ENCODE data around the gene PLD1.

PLD1 gene

DNA sequence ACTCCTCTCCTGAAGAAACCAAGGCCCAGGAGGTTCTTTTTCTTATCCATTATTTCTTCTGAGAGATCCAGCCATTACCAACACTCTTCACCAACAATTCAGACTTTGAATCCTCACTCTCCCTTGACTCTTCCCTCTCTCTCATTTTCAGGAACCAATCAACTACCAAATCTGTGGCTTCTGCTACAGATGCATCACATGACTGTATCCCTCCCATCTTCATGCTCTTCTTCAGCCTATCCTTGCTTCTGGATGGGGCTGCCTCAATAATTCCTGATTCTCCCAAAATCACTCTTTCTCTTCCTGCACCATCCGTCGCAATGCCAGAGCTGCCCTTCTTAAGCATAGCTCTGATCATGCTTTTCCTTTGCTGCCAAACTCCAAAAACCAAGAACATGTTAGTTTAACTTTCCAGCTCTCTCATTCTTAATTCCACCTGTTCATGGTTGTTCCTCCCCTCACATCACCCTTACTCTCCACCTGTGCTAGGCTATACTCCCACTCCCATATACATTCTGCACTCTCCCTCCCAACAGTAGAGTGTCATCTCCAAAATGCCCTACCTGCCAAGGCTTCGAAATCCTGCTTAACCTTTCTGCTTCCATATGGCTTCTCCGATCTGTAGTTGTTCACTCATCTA is 13.5 kb downstream of the PLD1 start:
- DNase-seq (ENCODE audit: low spot score): no peak

DNA sequence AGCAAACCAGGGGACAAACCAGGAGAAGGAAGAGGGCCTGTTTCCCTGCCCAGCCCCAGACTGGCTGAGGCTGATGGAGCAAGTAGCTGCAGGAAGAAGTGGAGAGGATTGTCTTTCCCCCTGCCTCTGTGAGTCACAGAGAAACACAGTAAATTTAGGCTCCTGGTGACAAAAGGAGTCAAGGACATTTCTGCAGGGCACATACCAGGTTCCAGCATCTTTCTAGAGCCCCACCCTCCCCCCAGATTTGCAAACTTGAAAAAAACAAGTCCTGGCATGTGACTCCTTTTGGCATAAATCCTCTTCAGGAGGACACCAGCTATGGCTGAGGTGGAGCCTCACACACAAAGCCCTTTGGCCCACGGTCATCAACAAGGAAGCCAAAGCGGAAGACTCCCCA is 17.8 kb downstream of the PLD1 start:
- DNase-seq (ENCODE audit: low spot score): no peak

DNA sequence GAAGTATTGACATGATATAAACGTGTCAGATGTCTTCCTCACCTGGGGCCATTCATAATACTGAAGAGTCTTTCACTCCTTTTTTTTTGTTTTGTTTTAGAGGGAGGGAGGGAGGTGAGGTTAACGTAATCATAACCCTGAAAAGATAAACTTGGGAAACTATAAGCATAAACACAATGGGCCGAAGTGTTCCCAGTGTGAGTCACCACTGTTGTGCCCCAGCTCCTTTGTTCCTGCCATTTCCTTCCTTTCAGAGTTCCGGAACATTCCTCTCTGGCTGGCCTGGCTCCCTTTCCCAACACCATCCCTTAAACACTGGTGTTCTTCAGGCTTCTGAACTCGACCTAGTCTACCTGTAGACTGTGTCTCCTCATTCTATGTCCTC is 18.6 kb downstream of the PLD1 start:
- no peak for DNase-seq (ENCODE audit: low spot score)

DNA sequence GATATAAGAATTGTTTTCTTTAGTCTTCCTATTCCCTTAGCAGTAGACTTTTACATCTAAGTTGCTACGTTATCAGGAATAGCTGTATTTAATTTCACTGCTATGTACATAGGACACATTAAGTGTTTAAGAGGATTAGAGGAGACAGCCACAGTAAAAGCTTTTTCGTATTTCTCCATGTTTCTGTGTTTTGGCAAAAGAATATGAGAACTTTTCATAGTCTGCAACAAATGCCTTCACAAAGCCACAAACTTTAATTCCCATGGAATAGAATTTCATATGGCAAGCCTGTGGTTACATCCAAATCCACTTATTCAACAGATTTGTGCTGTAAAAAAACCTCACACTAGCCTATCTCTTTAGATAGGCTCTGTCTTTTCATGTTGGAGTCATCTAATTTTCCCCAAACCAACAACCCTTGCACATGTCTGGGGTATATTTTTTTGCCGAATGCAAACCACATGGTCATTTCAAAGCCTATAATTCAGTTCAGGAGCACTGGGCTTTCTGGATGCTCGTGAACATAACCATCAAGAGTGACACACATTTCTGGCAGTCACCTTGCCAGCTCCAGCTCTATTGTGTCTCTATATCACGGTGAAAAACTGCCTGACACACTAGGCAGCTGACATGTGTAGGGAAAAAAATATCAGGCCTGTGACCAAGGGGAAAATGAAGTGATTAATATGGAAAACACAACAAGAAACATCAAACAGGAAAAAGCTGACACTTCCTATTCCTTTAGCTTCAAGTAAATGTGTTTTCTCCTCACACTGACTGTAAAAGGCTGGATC is 19.2 kb downstream of the PLD1 start:
- no peak for DNase-seq (ENCODE audit: low spot score)

DNA sequence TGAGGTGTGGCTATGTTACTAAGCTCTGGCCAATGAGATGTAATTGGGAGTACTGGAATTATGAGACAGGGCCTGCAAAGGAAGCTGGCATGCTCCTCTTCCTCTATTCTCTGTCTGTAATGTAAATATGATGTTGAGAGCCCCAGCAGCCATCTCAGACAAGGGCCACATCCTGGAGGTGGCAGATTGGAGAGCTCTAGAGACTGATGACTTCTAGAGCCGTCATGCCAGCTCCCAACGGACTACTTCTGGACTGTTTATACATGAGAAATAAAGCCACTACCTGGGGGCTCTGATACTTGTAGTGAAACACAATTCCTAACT is 19.7 kb downstream of the PLD1 start:
- no peak for DNase-seq (ENCODE audit: low spot score)

DNA sequence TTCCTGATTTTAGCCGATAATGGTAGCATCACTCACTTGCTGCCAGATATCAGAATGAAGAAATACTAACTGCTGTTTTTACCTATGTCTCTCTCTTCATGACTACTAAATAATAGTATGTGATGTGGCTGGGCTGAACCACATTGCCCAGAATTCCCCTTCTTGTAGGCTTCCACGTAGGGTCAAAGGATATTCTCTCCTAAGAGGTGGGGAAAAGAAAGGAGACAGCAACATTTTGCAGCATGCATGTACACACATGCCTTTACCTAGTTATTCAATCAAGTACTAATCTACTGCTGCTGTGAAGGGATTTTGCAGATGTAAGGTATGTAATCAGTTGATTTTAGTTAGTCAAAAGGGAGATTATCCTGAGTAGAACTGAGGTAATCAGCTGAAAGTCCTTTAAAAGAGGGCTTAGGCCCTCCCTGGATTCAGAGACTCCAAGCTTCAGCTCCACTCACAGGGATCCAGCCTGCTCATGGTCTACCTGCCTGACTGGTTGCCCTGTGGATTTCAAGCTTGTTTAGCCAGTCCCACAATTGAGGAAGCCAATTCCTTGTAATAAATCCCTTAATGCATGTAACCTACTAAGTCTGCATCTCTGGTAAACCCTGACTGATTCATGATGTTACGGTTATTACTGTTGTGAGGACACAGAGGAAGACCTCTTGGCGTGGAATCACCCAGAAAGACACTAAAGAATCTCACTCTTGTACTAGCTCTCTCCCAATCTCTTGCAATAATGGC is 20.4 kb downstream of the PLD1 start:
- no peak for DNase-seq (ENCODE audit: low spot score)

DNA sequence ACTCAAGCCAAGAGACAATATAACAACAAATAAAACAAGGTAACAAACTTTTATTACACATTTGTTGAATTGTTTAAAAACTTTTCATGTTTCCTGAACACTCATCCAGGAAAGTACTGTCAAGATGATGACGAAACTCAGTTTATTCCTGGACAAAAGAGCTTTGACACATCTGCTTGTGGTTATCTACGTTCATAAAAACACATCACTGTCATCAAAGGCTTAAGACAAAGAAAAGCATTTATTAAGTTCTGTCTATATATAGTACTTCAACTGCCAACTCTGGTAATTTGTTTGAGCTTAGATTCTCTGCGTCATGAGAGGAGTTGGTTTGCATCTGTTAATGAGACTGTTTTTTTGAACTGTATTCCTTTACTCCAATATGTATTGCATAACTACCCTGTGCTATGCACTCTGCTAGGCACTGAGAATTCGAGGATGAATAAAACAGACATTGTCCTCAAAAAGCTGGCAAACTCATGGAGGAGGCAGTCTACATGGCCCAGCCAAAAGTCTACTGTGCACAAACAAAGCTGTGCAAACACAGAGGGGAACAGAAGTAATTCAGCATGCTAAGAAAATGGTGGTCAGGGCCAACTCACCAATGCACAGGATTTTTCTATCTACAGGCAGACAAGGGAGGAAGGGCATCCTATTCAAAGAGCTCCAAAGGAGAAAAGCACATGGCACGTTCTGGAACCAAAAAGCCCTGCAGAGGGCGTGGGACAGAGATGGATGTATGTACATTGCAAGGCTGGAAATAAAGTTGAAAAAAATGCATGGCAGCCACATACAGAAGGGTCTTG is 21.5 kb downstream of the PLD1 start:
- no peak for DNase-seq (ENCODE audit: low spot score)

DNA sequence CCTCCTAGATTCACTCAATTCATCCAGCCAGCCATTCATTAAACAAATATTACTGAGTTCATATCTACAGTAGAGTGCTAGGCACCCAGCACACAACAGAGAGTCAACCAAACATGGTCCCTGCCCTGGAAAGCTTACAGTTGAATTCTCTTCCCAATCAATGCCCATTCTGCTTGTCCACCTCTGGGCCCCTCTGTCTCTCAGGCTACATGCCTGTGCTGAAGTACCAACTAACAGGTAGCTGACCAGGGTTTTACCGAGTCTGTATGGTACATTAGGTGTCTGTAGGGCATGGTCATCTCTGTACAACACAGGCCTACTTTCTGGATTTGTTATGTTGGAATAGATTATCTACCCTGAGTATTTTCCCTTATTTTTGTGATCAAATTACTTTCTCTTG is 23.3 kb downstream of the PLD1 start:
- no peak for DNase-seq (ENCODE audit: low spot score)

DNA sequence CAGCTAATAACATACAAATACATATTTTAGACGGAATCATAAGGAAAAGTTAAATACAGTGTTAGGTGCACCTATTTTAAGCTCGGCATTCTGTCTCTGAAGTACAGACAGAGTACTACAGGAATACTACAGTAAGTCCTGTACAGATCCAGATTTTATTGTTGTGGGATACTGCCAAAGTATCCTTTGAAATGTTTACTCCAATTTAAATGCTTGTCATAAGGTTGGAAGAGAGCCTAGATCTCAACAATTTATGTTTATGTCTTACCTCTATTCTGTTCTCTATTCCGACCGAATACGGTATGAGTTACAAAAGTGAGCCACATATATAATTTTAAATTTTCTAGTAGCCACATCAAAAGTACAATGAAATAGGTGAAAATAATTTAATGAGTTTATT is 25.3 kb downstream of the PLD1 start:
- DNase-seq (ENCODE audit: low spot score): no peak

DNA sequence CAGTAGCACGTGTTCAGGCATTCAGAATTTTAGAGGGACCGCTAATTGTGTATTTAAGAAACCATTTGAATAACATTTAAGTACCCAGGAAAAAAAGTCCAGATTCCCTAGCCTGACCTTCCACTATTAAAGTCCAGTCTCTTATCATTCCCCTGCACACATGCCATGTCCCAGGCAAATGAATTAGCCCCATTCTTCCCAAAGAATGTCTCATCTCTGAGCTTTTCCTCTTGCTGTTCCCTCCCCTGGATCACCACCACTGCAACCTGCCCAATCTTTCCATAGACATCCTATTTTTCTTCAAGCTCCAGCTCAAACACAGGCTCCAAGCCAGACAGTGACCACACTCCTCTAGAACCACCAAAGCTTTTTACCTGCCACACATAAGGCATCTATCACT is 25.9 kb downstream of the PLD1 start:
- DNase-seq (ENCODE audit: low spot score): no peak

DNA sequence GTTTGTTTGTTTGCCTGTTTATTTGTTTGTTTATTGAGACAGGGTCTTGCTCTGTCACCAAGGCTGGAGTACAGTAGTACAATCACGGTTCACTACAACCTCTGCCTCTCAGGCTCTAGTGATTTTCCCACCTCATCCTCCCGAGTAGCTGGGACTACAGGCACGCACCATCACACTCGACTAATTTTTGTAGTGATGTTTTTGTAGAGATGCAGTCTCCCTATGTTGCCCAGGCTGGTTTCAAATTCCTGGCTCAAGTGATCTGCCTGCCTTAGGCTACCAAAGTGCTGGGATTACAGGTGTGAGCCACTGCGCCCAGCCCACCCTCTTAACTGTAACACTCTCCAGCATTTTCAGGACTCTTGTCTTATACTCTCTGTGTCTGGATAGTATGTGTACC is 26.7 kb downstream of the PLD1 start:
- no peak for DNase-seq (ENCODE audit: low spot score)

DNA sequence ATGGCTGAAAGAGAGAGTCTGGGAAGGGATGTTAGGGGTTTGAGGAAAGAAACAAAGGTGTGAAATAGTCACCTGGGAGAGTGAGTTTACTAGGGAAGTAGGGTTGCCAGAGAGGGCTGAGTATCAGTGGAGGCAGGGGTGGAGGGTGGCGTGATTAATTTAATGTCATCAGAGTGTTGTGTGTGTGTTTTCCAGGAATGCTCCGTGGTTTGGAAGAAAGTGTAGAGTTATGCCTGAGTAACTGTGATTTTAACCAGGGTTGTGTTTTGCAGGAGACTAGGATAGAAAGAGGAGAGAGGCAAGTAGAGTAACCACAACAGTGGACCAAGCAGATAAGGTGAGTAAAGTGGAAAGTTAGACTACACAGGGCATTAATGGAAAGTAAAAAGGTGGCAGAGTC is 27.2 kb downstream of the PLD1 start:
- no peak for DNase-seq (ENCODE audit: low spot score)

DNA sequence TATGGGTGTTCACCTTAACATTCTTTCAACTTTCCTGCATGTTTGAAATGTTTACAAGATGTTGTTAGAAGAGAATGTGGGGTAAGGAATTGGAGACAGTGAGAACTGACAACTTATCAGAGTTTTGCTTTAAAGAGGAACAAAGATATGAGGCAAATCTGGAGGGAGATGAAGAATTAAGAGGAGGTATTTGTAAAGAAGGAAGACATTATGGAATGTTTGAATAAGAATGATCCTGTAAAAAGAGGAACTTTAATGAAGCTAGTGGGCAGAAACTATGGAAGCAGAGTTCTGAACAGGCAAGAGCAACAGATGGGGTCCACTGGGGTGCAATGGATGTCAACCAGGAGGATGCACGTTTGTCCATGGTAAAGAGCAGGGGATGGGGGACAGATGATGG is 27.7 kb downstream of the PLD1 start:
- DNase-seq (ENCODE audit: low spot score): no peak

DNA sequence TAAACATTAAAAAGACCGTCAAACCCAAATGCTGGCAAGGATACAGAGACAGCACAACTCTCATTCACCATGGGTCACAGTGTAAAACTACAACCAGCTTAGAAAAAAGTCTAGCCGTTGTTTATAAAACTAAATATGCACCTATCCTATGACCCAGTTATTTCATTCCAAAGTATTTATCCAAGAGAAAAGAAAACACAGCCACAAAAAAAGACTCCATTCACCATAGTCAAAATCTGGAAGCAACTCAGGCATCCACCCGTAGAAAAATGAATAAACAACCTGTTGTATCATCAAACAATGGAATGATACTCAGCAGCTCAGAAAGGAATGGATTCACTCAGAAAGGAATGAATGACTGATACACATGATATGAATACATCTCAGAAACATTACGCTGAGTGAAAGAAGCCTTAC is 28.6 kb downstream of the PLD1 start:
- no peak for DNase-seq (ENCODE audit: low spot score)

DNA sequence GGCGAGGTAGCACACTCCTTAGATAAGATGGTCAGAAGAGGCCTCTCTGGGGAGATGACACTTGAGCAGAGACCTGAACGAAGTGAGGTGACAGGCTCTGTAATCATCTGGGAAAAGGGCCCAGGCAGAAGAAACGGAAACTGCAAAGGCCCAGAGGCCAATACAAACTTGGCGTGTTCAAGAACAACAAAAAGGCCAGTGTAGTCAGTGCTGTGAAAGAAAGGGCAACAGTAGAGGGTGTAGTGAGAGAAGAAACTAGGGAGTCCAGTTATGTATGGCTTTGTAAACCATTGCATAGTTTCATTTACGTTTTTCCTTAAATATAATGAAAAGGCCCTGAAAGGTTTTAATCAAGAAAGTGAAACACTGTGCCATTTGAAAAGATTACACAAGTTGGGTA is 31.8 kb downstream of the PLD1 start:
- no peak for DNase-seq (ENCODE audit: low spot score)

DNA sequence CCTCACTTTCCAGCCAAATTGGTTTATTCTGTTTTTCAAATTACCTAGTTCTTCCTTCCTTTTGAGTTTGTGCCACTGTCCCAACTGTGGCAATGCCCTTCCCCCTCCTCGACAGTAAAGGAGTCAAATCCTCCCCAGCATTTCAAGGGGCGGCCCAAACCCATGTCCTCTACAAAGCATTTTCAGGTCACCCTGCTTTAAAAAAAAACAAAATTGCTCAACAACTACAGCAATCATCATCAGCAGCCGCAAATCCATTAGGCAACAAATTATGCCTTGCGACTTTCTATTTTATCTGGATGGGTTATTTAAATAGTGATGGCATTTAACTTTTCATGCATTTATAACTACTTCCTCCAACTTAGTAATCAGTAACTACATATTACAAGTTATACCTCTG is 32.7 kb downstream of the PLD1 start:
- DNase-seq (ENCODE audit: low spot score): no peak

DNA sequence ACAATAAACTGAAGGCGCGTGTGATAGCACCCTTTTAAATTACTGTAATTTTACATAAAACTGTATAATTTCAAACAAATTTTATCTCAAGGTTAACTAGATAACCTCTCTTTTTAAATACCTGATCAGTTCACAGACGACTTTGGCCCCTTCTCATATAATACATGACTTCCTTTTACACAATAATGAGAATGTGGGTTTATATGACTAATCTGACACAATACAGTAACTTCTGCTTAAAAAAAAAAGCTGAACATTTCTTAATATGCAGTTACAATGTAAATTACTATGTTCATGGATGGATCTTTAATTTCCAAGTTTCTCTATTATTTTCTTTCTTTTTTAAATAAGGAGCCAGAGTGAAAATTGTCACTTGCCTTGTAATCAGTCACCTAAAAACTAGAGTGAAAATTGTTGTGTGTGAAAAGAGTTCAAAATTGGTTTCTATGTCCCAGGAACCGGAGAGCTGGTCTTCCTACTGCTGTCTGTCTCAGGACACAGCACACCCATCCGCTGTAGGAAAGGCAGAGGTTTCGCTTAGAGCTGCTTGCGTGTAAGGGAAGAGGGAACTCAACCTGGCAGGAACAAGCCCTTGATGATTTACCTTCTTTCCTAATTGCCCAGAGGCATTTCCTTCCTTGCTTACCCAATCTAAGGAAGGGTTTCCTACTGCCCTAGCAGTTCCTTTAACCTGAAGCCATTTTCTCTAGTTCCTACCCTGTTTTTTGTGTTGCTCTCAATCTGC is 33.3 kb downstream of the PLD1 start:
- DNase-seq (ENCODE audit: low spot score): no peak

DNA sequence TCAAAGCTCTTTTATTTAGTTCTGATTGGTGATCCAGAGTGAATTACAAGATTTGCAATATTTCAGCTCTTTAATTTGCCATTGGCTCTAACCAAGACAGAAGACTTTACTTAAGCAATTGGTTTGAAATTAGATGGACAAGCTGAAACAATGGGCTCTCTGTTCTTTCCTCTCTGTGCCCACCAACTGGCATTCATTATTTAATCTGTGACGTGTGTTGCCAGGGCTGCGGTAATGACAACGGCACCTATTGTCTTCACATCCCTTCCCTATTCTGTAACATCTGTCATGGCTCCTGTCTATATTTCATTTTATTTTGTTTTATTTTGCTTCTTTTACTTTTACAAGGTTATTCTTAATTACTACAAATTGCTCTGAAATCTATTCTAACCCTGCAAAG is 33.9 kb downstream of the PLD1 start:
- DNase-seq (ENCODE audit: low spot score): no peak

DNA sequence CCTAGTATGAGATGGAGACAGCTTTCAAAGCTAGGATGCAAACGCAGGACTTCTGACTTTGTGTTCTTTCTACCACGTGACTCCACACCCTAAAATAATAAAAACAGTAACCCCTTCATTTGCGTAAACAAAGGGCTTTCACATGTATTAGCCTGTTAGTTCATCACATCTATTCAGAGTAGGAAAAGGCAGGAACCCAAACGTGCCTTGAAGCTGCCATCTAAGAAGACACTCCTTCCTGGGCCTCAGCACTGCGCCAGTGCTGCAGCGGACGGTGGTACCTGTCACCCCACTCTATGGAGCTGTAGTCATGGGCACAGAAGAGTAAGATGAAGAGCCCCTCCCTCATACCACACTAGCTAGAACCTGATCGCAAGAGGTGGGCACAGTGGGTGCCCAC is 34.3 kb downstream of the PLD1 start:
- DNase-seq (ENCODE audit: low spot score): no peak

DNA sequence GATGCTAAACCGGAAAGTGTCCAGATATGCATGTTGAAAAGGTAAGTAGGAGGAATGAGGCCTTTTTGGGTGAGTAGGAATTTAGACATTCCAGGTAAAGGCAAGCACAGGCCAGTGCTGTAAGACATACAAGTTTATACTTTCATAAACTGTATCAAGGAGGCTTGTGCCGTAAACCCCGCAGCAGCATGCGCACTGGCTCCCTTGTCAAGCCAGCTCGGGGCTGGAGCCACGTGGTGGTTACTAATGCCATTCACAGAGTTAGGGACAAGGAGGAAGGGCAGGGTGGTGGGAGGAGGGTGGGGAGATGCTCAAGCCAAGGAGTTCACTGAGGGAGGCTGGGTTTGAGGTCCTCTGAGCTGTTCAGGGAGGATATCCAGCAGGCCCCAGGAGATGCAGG is 35.8 kb downstream of the PLD1 start:
- DNase-seq (ENCODE audit: low spot score): no peak

DNA sequence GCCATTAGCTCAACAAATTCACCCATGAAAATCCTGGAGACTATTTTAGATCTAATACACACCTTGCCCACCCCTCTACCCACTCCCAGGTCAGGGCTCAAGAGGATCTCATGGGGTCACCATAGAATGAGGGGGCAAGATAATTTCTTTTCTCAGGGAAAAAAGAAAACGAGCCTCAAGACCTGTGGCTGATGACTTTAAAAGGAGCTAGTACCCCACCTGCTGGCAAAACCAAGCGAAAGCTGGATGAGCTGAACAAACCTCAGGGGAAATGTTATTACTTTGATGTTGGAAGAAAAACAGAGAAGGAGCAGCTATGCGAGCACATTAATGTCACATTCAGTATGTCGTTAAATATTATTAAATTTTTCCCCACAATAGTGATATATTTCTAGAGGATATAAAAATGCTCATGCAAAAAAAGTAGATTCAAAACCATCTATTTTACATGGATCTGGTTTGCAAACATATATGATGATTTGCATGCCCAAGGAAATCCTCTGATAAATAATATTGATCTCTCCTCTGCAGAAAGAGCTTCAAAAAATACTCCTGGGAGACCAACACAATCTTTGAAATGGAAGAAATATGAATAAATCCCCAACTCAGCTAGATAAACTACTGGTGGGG is 37.7 kb downstream of the PLD1 start:
- peak; percentile 33 for DNase-seq (ENCODE audit: low spot score)
